ENCODE results near the gene ECHDC1. TPM values are rescaled to one million over a fixed set of nuclear protein-coding genes. Genes with fewer than 3 reads are reported as not detected.

The ECHDC1 gene
- total RNA-seq, 4 donors from 2014 or later: 23.9 to 42.6 (median 38.0) TPM

DNA sequence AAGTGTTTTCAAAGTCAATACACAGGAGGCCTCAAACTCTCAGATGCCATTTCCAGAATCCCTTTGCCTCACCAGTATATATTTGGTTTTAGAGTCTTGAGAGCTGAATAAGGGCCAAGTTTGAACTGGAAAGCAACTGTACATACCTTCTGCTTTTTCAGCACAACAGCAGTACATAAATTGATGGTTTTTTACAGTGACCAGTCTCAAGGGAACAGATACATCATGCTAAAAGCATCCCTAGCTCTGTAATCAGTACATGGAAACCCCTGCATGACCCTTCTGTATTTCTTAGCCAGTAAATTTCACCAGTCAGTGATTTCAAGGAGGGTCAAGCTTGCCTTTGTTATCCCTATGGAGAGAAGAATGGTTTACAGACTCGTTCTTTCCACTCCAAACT, 40.6 kb upstream of the ECHDC1 start:
- H3K36me3 ChIP-seq: no peaks in the 10 kb centered on the region
- no peaks in the 10 kb centered on the region for H3K9me3 ChIP-seq
- TF ChIP-seq POLR2A (IDR thresholded peaks at IDR 0.05) (no peak), EP300 (IDR thresholded peaks at IDR 0.05) (no peak), POLR2AphosphoS5 (IDR thresholded peaks at IDR 0.05) (no peak)
- TF ChIP-seq, protein P1, sequence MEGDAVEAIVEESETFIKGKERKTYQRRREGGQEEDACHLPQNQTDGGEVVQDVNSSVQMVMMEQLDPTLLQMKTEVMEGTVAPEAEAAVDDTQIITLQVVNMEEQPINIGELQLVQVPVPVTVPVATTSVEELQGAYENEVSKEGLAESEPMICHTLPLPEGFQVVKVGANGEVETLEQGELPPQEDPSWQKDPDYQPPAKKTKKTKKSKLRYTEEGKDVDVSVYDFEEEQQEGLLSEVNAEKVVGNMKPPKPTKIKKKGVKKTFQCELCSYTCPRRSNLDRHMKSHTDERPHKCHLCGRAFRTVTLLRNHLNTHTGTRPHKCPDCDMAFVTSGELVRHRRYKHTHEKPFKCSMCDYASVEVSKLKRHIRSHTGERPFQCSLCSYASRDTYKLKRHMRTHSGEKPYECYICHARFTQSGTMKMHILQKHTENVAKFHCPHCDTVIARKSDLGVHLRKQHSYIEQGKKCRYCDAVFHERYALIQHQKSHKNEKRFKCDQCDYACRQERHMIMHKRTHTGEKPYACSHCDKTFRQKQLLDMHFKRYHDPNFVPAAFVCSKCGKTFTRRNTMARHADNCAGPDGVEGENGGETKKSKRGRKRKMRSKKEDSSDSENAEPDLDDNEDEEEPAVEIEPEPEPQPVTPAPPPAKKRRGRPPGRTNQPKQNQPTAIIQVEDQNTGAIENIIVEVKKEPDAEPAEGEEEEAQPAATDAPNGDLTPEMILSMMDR (IDR thresholded peaks at IDR 0.05): no peak
- H3K4me3 ChIP-seq: no peak overlapping the region
- DNase-seq (ENCODE audit: low spot score in 2 of 2): no peak
- 73% methylated on average over 1 of the region's 1 CpG for WGBS
- H3K27ac ChIP-seq: no peak overlapping the region
- H3K4me1 ChIP-seq: no peaks in the 10 kb centered on the region
- no peaks in the 10 kb centered on the region for H3K27me3 ChIP-seq

DNA sequence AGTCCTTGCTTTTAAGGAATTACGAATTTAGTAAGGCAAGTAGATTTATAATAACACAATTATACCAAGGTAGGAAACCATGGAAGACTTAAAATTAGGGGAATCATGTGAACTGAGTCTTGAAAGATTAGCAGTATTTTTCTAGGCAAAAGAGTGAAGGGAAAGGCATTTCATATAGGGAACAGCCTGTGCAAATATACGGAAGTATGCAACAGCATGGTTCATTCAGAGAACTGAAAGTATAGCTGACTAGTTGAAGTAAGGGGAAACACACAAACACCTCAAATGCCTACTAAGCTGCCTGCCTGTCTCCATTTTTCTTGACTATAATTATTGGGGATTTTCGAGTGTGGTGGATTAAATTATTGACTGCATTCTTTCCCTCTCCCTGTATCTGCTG, 39.0 kb upstream of the ECHDC1 start:
- DNase-seq (ENCODE audit: low spot score in 2 of 2): no peak
- H3K4me1 ChIP-seq: no peaks in the 10 kb centered on the region
- H3K27me3 ChIP-seq: no peaks in the 10 kb centered on the region
- 92% methylated on average over 3 of the region's 3 CpGs for WGBS
- no peak for TF ChIP-seq EP300 (IDR thresholded peaks at IDR 0.05)
- no peak for TF ChIP-seq POLR2A (IDR thresholded peaks at IDR 0.05)
- TF ChIP-seq, protein P1 (IDR thresholded peaks at IDR 0.05): no peak
- no peak for TF ChIP-seq POLR2AphosphoS5 (IDR thresholded peaks at IDR 0.05)
- H3K27ac ChIP-seq: no peak overlapping the region
- H3K9me3 ChIP-seq: no peaks in the 10 kb centered on the region
- H3K36me3 ChIP-seq: no peaks in the 10 kb centered on the region
- H3K4me3 ChIP-seq: no peak overlapping the region

DNA sequence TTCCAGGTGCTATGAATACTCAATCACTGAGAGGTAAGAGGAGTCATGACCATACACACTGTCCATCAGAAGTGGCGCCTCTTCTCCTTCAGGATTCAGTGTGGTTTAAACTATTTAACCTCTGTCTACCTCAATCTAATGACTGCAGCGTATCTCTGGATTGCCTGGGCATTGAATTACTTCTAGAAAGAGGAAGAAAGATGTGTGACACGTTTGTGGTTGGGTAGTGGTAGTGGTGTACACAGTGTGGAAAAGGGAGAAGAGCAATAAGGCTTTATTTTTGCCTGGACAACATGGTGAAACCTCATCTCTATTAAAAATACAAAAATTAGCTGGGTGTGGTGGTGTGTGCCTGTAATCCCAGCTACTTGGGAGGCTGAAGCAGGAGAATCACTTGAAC, 38.0 kb upstream of the ECHDC1 start:
- H3K9me3 ChIP-seq: no peaks in the 10 kb centered on the region
- WGBS: 80% methylated on average over 3 of the region's 3 CpGs
- DNase-seq (ENCODE audit: low spot score in 2 of 2): no peak
- TF ChIP-seq POLR2AphosphoS5 (IDR thresholded peaks at IDR 0.05) (no peak), POLR2A (IDR thresholded peaks at IDR 0.05) (no peak), EP300 (IDR thresholded peaks at IDR 0.05) (no peak)
- TF ChIP-seq, protein P1 (IDR thresholded peaks at IDR 0.05): no peak
- no peak overlapping the region for H3K27ac ChIP-seq
- H3K4me3 ChIP-seq: no peak overlapping the region
- no peaks in the 10 kb centered on the region for H3K27me3 ChIP-seq
- no peaks in the 10 kb centered on the region for H3K36me3 ChIP-seq
- H3K4me1 ChIP-seq: no peaks in the 10 kb centered on the region

DNA sequence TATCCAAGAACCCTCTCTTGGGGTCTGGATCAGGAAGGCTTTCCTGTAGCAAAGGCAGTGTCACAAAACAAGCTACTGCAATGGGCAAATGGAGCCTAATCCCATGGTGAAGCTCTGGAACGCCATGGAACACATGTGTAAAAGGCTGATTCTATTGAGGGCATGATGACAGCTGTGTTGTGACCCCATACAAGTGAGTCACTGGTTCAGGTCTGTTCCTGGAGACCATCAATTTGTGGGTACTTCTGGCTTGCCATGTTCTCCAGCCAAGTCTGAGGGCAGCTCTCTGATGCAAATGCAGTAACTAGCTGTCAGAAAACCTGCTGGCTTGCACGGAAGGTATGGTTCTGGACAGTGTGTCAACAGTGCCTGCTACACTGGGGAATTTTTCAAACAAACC, 33.3 kb upstream of the ECHDC1 start:
- no peaks in the 10 kb centered on the region for H3K4me1 ChIP-seq
- peaks cover 3% of the 10 kb centered on the region for H3K9me3 ChIP-seq
- H3K27ac ChIP-seq: no peak overlapping the region
- no peak for TF ChIP-seq POLR2A (IDR thresholded peaks at IDR 0.05)
- no peak for TF ChIP-seq EP300 (IDR thresholded peaks at IDR 0.05)
- TF ChIP-seq POLR2AphosphoS5 (IDR thresholded peaks at IDR 0.05): no peak
- TF ChIP-seq, protein P1 (IDR thresholded peaks at IDR 0.05): no peak
- H3K4me3 ChIP-seq: no peak overlapping the region
- H3K36me3 ChIP-seq: no peaks in the 10 kb centered on the region
- DNase-seq (ENCODE audit: low spot score in 2 of 2): no peak
- 94% methylated on average over 2 of the region's 2 CpGs for WGBS
- H3K27me3 ChIP-seq: no peaks in the 10 kb centered on the region

DNA sequence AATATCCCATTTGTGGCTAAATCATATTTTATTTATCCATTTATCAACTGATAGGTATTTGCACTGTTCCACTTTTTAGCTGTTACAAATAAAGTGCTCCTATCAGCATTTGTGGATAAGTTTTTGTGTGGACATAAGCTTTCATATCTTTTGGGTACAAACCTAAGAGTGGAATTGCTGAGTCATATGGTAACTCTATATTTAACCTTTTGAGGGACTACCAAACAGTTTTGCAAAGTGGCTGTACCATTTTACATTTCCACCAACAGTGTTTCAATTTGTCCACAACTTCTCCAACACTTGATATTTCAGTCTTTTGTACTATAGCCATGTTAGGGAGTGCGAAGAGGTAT, 23.6 kb upstream of the ECHDC1 start:
- TF ChIP-seq EP300 (IDR thresholded peaks at IDR 0.05): no peak
- TF ChIP-seq POLR2A (IDR thresholded peaks at IDR 0.05): no peak
- TF ChIP-seq, protein P1 (IDR thresholded peaks at IDR 0.05): no peak
- no peak for TF ChIP-seq POLR2AphosphoS5 (IDR thresholded peaks at IDR 0.05)
- WGBS: 94% methylated on average over 1 of the region's 1 CpG
- no peak overlapping the region for H3K27ac ChIP-seq
- H3K4me1 ChIP-seq: peaks cover 4% of the 10 kb centered on the region
- H3K27me3 ChIP-seq: no peaks in the 10 kb centered on the region
- no peak overlapping the region for H3K4me3 ChIP-seq
- no peaks in the 10 kb centered on the region for H3K36me3 ChIP-seq
- DNase-seq (ENCODE audit: low spot score in 2 of 2): no peak
- H3K9me3 ChIP-seq: no peaks in the 10 kb centered on the region

Data from suprapubic skin (tissue), 4 donors.